Measurements from ENCODE around the gene TRAPPC12.

DNA sequence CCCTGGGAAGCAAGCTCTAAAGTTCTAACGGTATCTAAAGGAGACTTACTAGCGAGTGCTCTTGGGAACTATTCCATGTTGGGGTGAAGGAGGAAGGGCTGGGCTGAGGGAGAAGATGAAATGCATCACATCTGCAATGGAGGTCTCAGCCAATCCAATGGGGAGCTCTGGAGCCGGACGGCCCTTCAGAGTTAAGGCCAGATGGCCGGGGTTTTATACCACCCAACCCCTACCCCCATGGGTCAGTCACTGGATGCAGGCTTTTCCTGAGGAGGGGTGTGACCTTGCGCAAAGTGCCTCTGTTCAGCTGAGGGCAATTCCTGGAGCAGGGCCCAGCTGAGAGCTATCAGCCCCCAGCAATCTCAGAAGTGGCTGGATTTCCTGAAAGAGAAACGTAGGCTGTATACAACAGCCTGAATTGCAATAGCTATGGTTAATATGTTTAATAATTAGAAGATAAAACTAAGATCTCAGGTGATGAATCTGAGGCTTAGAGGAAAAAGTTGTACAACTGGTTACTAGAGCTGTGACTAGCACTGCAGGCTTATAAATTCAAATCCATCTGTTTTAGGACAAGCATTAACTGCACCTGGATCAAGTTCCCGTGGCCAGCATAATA, 23.4 kb upstream of the TRAPPC12 start:
- TF ChIP-seq, protein P1, sequence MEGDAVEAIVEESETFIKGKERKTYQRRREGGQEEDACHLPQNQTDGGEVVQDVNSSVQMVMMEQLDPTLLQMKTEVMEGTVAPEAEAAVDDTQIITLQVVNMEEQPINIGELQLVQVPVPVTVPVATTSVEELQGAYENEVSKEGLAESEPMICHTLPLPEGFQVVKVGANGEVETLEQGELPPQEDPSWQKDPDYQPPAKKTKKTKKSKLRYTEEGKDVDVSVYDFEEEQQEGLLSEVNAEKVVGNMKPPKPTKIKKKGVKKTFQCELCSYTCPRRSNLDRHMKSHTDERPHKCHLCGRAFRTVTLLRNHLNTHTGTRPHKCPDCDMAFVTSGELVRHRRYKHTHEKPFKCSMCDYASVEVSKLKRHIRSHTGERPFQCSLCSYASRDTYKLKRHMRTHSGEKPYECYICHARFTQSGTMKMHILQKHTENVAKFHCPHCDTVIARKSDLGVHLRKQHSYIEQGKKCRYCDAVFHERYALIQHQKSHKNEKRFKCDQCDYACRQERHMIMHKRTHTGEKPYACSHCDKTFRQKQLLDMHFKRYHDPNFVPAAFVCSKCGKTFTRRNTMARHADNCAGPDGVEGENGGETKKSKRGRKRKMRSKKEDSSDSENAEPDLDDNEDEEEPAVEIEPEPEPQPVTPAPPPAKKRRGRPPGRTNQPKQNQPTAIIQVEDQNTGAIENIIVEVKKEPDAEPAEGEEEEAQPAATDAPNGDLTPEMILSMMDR (optimal IDR thresholded peaks at IDR 0.05 in 1 of 3, IDR thresholded peaks at IDR 0.05 in 1 of 3, conservative IDR thresholded peaks at IDR 0.05 in 1 of 3; ENCODE audit: extremely low read depth in 1 of 3, insufficient read depth in 2 of 3, low read length in 3 of 3), result no peak
- TF ChIP-seq EZH2 (IDR thresholded peaks at IDR 0.05; ENCODE audit: low read length), result no peak
